Left renal cortex interstitium (tissue), 4 donors: Measurements from ENCODE around the gene SNRNP70. TPM values are rescaled to one million over a fixed set of nuclear protein-coding genes. Genes with fewer than 3 reads are reported as not detected.

Experiments
- polyA plus RNA-seq, 4 donors: library from polyadenylated mRNA; unstranded; fragments of 120-200 nt; gene quantifications; one replicate each; pipeline ENCODE4 v1.2.1, GENCODE V29; 2013; ENCODE audit not compliant: insufficient read length in 4 of 4

The SNRNP70 gene
- polyA plus RNA-seq, 4 donors, result 260 to 418 (median 347) TPM

Other genes with a start within 250 kb of the SNRNP70 start
- gene HSD17B14, start 249.0 kb upstream of the SNRNP70 start, polyA plus RNA-seq, result 10 to 100 TPM; 30.0 to 40.4 (median 36.2) TPM
- 10 to 100 TPM; 17.9 to 33.8 (median 27.1) TPM for gene PLEKHA4, start 216.8 kb upstream of the SNRNP70 start, polyA plus RNA-seq
- gene PPP1R15A, start 213.0 kb upstream of the SNRNP70 start, polyA plus RNA-seq, result 10 to 100 TPM; 29.7 to 52.6 (median 33.7) TPM
- gene TULP2, start 186.7 kb upstream of the SNRNP70 start, polyA plus RNA-seq, result 1 to 10 TPM in 1 of 4 donors, under 1 TPM in 3; 0.46 to 1.3 (median 0.64) TPM
- gene NUCB1, start 185.1 kb upstream of the SNRNP70 start, polyA plus RNA-seq, result 100 to 1,000 TPM; 249 to 328 (median 311) TPM
- 10 to 100 TPM in 1 of 4 donors, 1 to 10 TPM in 3; 6.0 to 10.3 (median 8.2) TPM for gene DHDH, start 151.8 kb upstream of the SNRNP70 start, polyA plus RNA-seq
- 10 to 100 TPM; 58.1 to 90.7 (median 76.4) TPM for gene BAX, start 130.6 kb upstream of the SNRNP70 start, polyA plus RNA-seq
- 1,000 to 10,000 TPM; 2,498 to 2,845 (median 2,570) TPM for gene FTL, start 120.1 kb upstream of the SNRNP70 start, polyA plus RNA-seq
- 10 to 100 TPM; 35.9 to 53.8 (median 48.2) TPM for gene GYS1, start 92.1 kb upstream of the SNRNP70 start, polyA plus RNA-seq
- 100 to 1,000 TPM in 2 of 4 donors, 10 to 100 TPM in 2; 86.0 to 106 (median 95.6) TPM for gene RUVBL2, start 91.6 kb upstream of the SNRNP70 start, polyA plus RNA-seq
- gene LHB, start 68.4 kb upstream of the SNRNP70 start, polyA plus RNA-seq, result under 1 TPM in 2 of 4 donors, not detected in 2; 0.31 to 0.35 TPM
- under 1 TPM in 1 of 4 donors, not detected in 3; 0.16 TPM for gene CGB3, start 61.1 kb upstream of the SNRNP70 start, polyA plus RNA-seq
- under 1 TPM in 1 of 4 donors, not detected in 3; 0.28 TPM for gene CGB2, start 53.6 kb upstream of the SNRNP70 start, polyA plus RNA-seq
- gene CGB1, start 48.6 kb upstream of the SNRNP70 start, polyA plus RNA-seq, result not detected
- not detected for gene CGB5, start 41.6 kb upstream of the SNRNP70 start, polyA plus RNA-seq
- gene CGB8, start 36.3 kb upstream of the SNRNP70 start, polyA plus RNA-seq, result under 1 TPM in 1 of 4 donors, not detected in 3; 0.32 TPM
- gene CGB7, start 27.7 kb upstream of the SNRNP70 start, polyA plus RNA-seq, result 1 to 10 TPM in 2 of 4 donors, under 1 TPM in 2; 0.59 to 2.8 (median 1.1) TPM
- gene NTF4, start 20.6 kb upstream of the SNRNP70 start, polyA plus RNA-seq, result 1 to 10 TPM; 3.9 to 4.5 (median 4.5) TPM
- under 1 TPM; 0.03 to 0.17 (median 0.07) TPM for gene KCNA7, start 12.8 kb upstream of the SNRNP70 start, polyA plus RNA-seq
- gene LIN7B, start 28.9 kb downstream of the SNRNP70 start, polyA plus RNA-seq, result 10 to 100 TPM in 1 of 4 donors, 1 to 10 TPM in 3; 5.4 to 13.2 (median 8.8) TPM
- gene C19orf73, start 33.7 kb downstream of the SNRNP70 start, polyA plus RNA-seq, result 1 to 10 TPM in 1 of 4 donors, under 1 TPM in 3; 0.73 to 1.1 (median 0.80) TPM
- 10 to 100 TPM in 1 of 4 donors, 1 to 10 TPM in 3; 4.5 to 11.1 (median 8.7) TPM for gene PPFIA3, start 34.1 kb downstream of the SNRNP70 start, polyA plus RNA-seq
- gene HRC, start 69.9 kb downstream of the SNRNP70 start, polyA plus RNA-seq, result 10 to 100 TPM; 25.2 to 38.8 (median 33.8) TPM
- 10 to 100 TPM; 22.1 to 48.0 (median 35.9) TPM for gene TRPM4, start 72.3 kb downstream of the SNRNP70 start, polyA plus RNA-seq
- 1 to 10 TPM; 1.8 to 6.5 (median 3.2) TPM for gene SLC6A16, start 239.7 kb downstream of the SNRNP70 start, polyA plus RNA-seq
- 10 to 100 TPM; 36.2 to 40.7 (median 37.5) TPM for gene CD37, start 250.0 kb downstream of the SNRNP70 start, polyA plus RNA-seq